ENCODE data around the gene CGB1. TPM values are rescaled to one million over a fixed set of nuclear protein-coding genes. Genes with fewer than 3 reads are reported as not detected.

CGB1 gene
- total RNA-seq, 3 donors from 2014 or later: not detected

GRCh38 chr19:48988860-48989259 is 47.8 kb downstream of the CGB1 start:
- H3K9me3 Mint-ChIP-seq: no peaks in the 10 kb centered on the region
- peaks cover 13% of the 10 kb centered on the region for H3K36me3 Mint-ChIP-seq (ENCODE audit: insufficient read depth)
- H3K4me3 Mint-ChIP-seq: no peak overlapping the region
- no peaks in the 10 kb centered on the region for H3K27me3 Mint-ChIP-seq (ENCODE audit: low read depth)
- no peak for DNase-seq
- ATAC-seq: no peak
- H3K4me1 Mint-ChIP-seq (ENCODE audit: low read depth): peaks cover 28% of the 10 kb centered on the region

DNA sequence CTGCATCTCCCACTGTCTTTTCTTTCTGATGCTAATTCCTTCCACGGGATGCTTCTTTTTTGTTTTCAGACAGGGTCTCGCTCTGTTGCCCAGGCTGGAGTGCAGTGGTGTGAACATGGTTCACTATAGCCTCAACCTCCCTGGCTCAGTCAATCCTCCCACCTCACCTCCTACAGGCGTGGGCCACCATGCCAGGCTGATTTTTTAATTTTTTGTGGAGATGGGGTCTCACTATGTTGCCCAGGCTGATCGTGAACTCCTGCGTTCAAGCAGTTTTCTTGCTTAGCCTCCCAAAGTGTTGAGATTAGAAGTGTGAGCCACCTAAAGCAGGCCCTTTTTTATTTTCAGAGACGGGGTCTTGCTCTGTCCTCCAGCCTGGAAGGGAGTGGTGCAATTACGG is 48.4 kb downstream of the CGB1 start:
- Mint-ChIP-seq H3K36me3 (ENCODE audit: insufficient read depth) (peaks cover 15% of the 10 kb centered on the region), H3K27me3 (ENCODE audit: low read depth) (no peaks in the 10 kb centered on the region), H3K4me3 (no peak overlapping the region), H3K9me3 (no peaks in the 10 kb centered on the region), H3K4me1 (ENCODE audit: low read depth) (peaks cover 26% of the 10 kb centered on the region)
- DNase-seq: no peak
- no peak for ATAC-seq

- H3K9me3 Mint-ChIP-seq: no peaks in the 10 kb centered on the region
- DNase-seq: no peak
- no peaks in the 10 kb centered on the region for H3K27me3 Mint-ChIP-seq (ENCODE audit: low read depth)
- peaks cover 23% of the 10 kb centered on the region for H3K4me1 Mint-ChIP-seq (ENCODE audit: low read depth)
- no peak for ATAC-seq
- peaks cover 17% of the 10 kb centered on the region for H3K36me3 Mint-ChIP-seq (ENCODE audit: insufficient read depth)
- H3K4me3 Mint-ChIP-seq: no peak overlapping the region
These were observed 49.4 kb downstream of the CGB1 start for GRCh38 chr19:48987323-48987722.

DNA sequence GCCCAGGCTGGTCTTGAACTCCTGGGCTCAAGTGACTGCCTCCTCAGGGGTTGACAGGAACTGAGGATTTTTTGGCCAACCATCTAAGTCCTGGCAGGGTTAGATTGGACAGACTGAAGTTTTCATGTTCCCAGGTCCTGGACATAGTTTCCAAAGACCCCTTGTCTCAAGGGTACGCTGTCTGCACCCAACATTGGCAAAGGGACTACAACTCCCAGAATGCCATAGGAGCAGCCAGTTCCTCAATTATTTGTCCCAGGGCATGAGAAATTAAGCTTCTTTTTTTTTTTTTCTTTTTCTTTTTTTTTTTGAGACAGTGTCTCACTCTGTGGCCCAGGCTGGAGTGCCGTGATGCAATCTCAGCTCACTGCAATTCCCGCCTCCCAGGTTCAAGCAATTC is 50.5 kb downstream of the CGB1 start:
- DNase-seq (no peak), ATAC-seq (no peak)
- Mint-ChIP-seq H3K36me3 (ENCODE audit: insufficient read depth) (peaks cover 19% of the 10 kb centered on the region), H3K4me1 (ENCODE audit: low read depth) (peaks cover 17% of the 10 kb centered on the region), H3K4me3 (no peak overlapping the region), H3K9me3 (no peaks in the 10 kb centered on the region), H3K27me3 (ENCODE audit: low read depth) (no peaks in the 10 kb centered on the region)

DNA sequence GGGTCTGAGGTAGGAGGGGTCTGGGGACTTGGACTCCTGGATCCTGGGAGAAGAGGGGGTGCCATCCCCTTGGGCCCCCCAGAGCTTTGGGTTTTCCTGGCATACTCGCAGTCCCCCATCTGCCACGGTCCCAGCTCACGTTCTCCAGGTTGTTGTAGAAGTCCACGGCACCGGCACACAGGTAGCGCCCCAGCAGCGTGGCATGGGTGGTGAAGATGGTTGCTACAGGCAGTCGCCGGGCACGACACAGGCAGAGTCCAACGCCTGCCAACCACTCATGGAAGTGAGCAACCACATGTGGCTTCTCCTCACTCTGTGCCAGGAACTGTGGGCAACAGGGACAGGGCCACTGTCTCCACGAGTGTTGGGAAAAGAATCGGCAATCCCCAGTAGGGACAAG is 51.0 kb downstream of the CGB1 start:
- H3K9me3 Mint-ChIP-seq: no peaks in the 10 kb centered on the region
- no peak overlapping the region for H3K4me3 Mint-ChIP-seq
- peaks cover 17% of the 10 kb centered on the region for H3K36me3 Mint-ChIP-seq (ENCODE audit: insufficient read depth)
- ATAC-seq (no peak), DNase-seq (no peak)
- no peaks in the 10 kb centered on the region for H3K27me3 Mint-ChIP-seq (ENCODE audit: low read depth)
- H3K4me1 Mint-ChIP-seq (ENCODE audit: low read depth): peaks cover 12% of the 10 kb centered on the region

Other genes with a start within 250 kb of the CGB1 start
- gene BCAT2, start 225.9 kb downstream of the CGB1 start, total RNA-seq: 10 to 100 TPM; 73.0 to 81.7 (median 78.2) TPM
- gene HSD17B14, start 200.4 kb downstream of the CGB1 start, total RNA-seq: under 1 TPM; 0.37 to 0.65 (median 0.61) TPM
- 1 to 10 TPM; 4.1 to 4.6 (median 4.6) TPM for gene PLEKHA4, start 168.3 kb downstream of the CGB1 start, total RNA-seq
- 100 to 1,000 TPM in 2 of 3 donors, 10 to 100 TPM in 1; 76.0 to 134 (median 110) TPM for gene PPP1R15A, start 164.5 kb downstream of the CGB1 start, total RNA-seq
- under 1 TPM in 1 of 3 donors, not detected in 2; 0.69 TPM for gene TULP2, start 138.2 kb downstream of the CGB1 start, total RNA-seq
- 10 to 100 TPM; 88.5 to 90.0 (median 89.3) TPM for gene NUCB1, start 136.6 kb downstream of the CGB1 start, total RNA-seq
- gene DHDH, start 103.2 kb downstream of the CGB1 start, total RNA-seq: not detected
- 100 to 1,000 TPM; 200 to 250 (median 203) TPM for gene BAX, start 82.0 kb downstream of the CGB1 start, total RNA-seq
- gene FTL, start 71.6 kb downstream of the CGB1 start, total RNA-seq: 1,000 to 10,000 TPM in 2 of 3 donors, 100 to 1,000 TPM in 1; 996 to 1,080 (median 1,001) TPM
- gene GYS1, start 43.6 kb downstream of the CGB1 start, total RNA-seq: 10 to 100 TPM; 34.5 to 41.1 (median 35.5) TPM
- 100 to 1,000 TPM; 208 to 257 (median 230) TPM for gene RUVBL2, start 43.0 kb downstream of the CGB1 start, total RNA-seq
- not detected for gene LHB, start 19.8 kb downstream of the CGB1 start, total RNA-seq
- not detected for gene CGB3, start 12.6 kb downstream of the CGB1 start, total RNA-seq
- gene CGB2, start 5.0 kb downstream of the CGB1 start, total RNA-seq: not detected
- gene CGB5, start 7.0 kb upstream of the CGB1 start, total RNA-seq: not detected
- not detected for gene CGB8, start 12.2 kb upstream of the CGB1 start, total RNA-seq
- not detected for gene CGB7, start 20.9 kb upstream of the CGB1 start, total RNA-seq
- not detected for gene NTF4, start 27.9 kb upstream of the CGB1 start, total RNA-seq
- gene KCNA7, start 35.8 kb upstream of the CGB1 start, total RNA-seq: not detected
- gene SNRNP70, start 48.6 kb upstream of the CGB1 start, total RNA-seq: 100 to 1,000 TPM; 278 to 294 (median 283) TPM
- 1 to 10 TPM; 4.0 to 6.3 (median 4.2) TPM for gene LIN7B, start 77.5 kb upstream of the CGB1 start, total RNA-seq
- gene C19orf73, start 82.2 kb upstream of the CGB1 start, total RNA-seq: 1 to 10 TPM; 1.5 to 2.9 (median 2.6) TPM
- gene PPFIA3, start 82.6 kb upstream of the CGB1 start, total RNA-seq: 1 to 10 TPM; 3.4 to 5.0 (median 4.0) TPM
- not detected for gene HRC, start 118.5 kb upstream of the CGB1 start, total RNA-seq
- under 1 TPM; 0.37 to 0.43 (median 0.38) TPM for gene TRPM4, start 120.9 kb upstream of the CGB1 start, total RNA-seq

All from activated T-cell treated with anti-CD3 and anti-CD28 coated beads, Interleukin-2, amount 50 U/mL, for 4 hours (primary cell).